ENCODE measurements around the gene IQGAP3. TPM values are rescaled to one million over a fixed set of nuclear protein-coding genes. Genes with fewer than 3 reads are reported as not detected.
"Not testable (repeated sequence)": the region's sequence is repeated elsewhere in the genome, so short reads cannot be mapped to it uniquely, and the experiment has no call there.

IQGAP3 gene
- total RNA-seq, 1 donor from 2014 or later, result 9.8 TPM

- DNase-seq (ENCODE audit: low spot score), result no peak
- Mint-ChIP-seq H3K27me3 (ENCODE audit: low read depth) (no peaks in the 10 kb centered on the region), H3K27ac (ENCODE audit: unreplicated experiment) (no peak overlapping the region), H3K4me3 (ENCODE audit: unreplicated experiment) (no peak overlapping the region), H3K9me3 (ENCODE audit: low read depth) (no peaks in the 10 kb centered on the region), H3K4me1 (ENCODE audit: low read depth) (peaks cover 15% of the 10 kb centered on the region), H3K36me3 (ENCODE audit: low read depth) (peaks cover 8% of the 10 kb centered on the region)
- TF ChIP-seq CTCF (IDR thresholded peaks at IDR 0.05), result no peak
Measured at GRCh38 chr1:156590326-156591180, 18.2 kb upstream of the IQGAP3 start.

GRCh38 chr1:156589546-156589945 is 17.2 kb upstream of the IQGAP3 start:
- no peak overlapping the region for H3K27ac Mint-ChIP-seq (ENCODE audit: unreplicated experiment)
- H3K27me3 Mint-ChIP-seq (ENCODE audit: low read depth), result no peaks in the 10 kb centered on the region
- H3K4me1 Mint-ChIP-seq (ENCODE audit: low read depth), result peaks cover 15% of the 10 kb centered on the region
- H3K9me3 Mint-ChIP-seq (ENCODE audit: low read depth), result no peaks in the 10 kb centered on the region
- H3K4me3 Mint-ChIP-seq (ENCODE audit: unreplicated experiment), result no peak overlapping the region
- H3K36me3 Mint-ChIP-seq (ENCODE audit: low read depth), result no peaks in the 10 kb centered on the region
- no peak for DNase-seq (ENCODE audit: low spot score)
- no peak for TF ChIP-seq CTCF (IDR thresholded peaks at IDR 0.05)

GRCh38 chr1:156587927-156588326 is 15.6 kb upstream of the IQGAP3 start:
- not testable (repeated sequence) for H3K27ac Mint-ChIP-seq (ENCODE audit: unreplicated experiment); H3K27me3 Mint-ChIP-seq (ENCODE audit: low read depth); DNase-seq (ENCODE audit: low spot score); H3K9me3 Mint-ChIP-seq (ENCODE audit: low read depth); H3K36me3 Mint-ChIP-seq (ENCODE audit: low read depth); H3K4me3 Mint-ChIP-seq (ENCODE audit: unreplicated experiment)
- peaks cover 16% of the 10 kb centered on the region for H3K4me1 Mint-ChIP-seq (ENCODE audit: low read depth)

- TF ChIP-seq CTCF (IDR thresholded peaks at IDR 0.05), result no peak
- Mint-ChIP-seq H3K4me3 (ENCODE audit: unreplicated experiment) (no peak overlapping the region), H3K27me3 (ENCODE audit: low read depth) (no peaks in the 10 kb centered on the region), H3K4me1 (ENCODE audit: low read depth) (peaks cover 9% of the 10 kb centered on the region), H3K27ac (ENCODE audit: unreplicated experiment) (no peak overlapping the region), H3K36me3 (ENCODE audit: low read depth) (no peaks in the 10 kb centered on the region), H3K9me3 (ENCODE audit: low read depth) (no peaks in the 10 kb centered on the region)
- no peak for DNase-seq (ENCODE audit: low spot score)
Measured at GRCh38 chr1:156586892-156587477, 14.6 kb upstream of the IQGAP3 start.

GRCh38 chr1:156586323-156586722 is 14.0 kb upstream of the IQGAP3 start:
- no peak for DNase-seq (ENCODE audit: low spot score)
- H3K9me3 Mint-ChIP-seq (ENCODE audit: low read depth), result no peaks in the 10 kb centered on the region
- H3K36me3 Mint-ChIP-seq (ENCODE audit: low read depth), result no peaks in the 10 kb centered on the region
- TF ChIP-seq CTCF (IDR thresholded peaks at IDR 0.05), result no peak
- no peak overlapping the region for H3K27ac Mint-ChIP-seq (ENCODE audit: unreplicated experiment)
- peaks cover 8% of the 10 kb centered on the region for H3K4me1 Mint-ChIP-seq (ENCODE audit: low read depth)
- H3K27me3 Mint-ChIP-seq (ENCODE audit: low read depth), result no peaks in the 10 kb centered on the region
- no peak overlapping the region for H3K4me3 Mint-ChIP-seq (ENCODE audit: unreplicated experiment)
